GM19043 (cell line): Measurements from ENCODE around the gene STAT5B.
"Not testable (repeated sequence)": the region's sequence is repeated elsewhere in the genome, so short reads cannot be mapped to it uniquely, and the experiment has no call there.

ENCODE experiments used
- ATAC-seq: cut with Tn5 transposase; IDR thresholded peaks from one replicate; pipeline ENCODE4 v1.9.1; 2021; ENCODE audit warnings: low read depth; ENCODE audit not compliant: unreplicated experiment

The STAT5B gene

GRCh38 chr17:42241871-42242270 lies 34.3 kb downstream of the STAT5B start:
- no peak for ATAC-seq

- ATAC-seq: not testable (repeated sequence)
Measured at GRCh38 chr17:42240863-42241262, 35.3 kb downstream of the STAT5B start.

- ATAC-seq: no peak
Measured at GRCh38 chr17:42240201-42240600, 36.0 kb downstream of the STAT5B start.

GRCh38 chr17:42239576-42239975 lies 36.6 kb downstream of the STAT5B start:
- not testable (repeated sequence) for ATAC-seq

GRCh38 chr17:42236760-42237159 lies 39.4 kb downstream of the STAT5B start:
- ATAC-seq: no peak

DNA sequence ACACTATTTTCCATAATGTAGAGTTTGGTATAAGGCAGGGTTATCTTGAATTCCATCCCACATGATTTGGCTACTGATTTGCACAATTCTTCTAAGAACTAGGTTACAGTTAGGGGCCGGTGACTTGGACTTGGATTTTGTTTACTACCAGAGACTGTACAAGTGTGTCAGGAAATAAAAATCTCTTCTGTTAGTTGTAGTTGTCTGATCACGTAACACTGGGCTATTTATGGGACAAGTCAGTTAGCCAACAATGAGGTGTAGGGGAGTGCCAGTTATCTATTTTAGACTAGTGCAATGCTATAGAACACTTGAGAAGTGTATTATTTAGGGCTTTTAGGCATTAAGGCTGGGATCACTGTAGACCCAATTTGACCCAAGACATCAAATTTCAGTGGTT lies 42.2 kb downstream of the STAT5B start:
- ATAC-seq: no peak

DNA sequence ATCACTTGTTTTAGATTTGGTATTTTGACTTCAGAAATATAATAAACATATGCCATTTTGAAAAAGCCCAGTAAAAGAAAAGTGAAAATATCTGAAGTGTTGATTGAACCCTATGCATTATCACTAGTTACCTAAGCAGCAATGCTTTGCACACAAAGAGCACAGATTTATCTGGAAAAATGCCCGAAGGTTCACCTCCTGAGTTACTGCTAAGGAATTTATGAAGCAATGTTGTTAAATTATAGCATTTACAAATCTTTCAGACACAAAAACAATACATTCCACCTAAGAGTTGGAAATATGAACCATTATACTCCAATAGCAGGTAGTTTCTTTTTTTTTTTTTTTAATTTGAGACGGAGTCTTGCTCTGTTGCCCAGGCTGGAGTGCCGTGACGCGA lies 43.0 kb downstream of the STAT5B start:
- no peak for ATAC-seq

- no peak for ATAC-seq
Measured at GRCh38 chr17:42230225-42230624, 46.0 kb downstream of the STAT5B start.

- ATAC-seq: no peak
Measured at GRCh38 chr17:42227849-42228700, 48.1 kb downstream of the STAT5B start.

GRCh38 chr17:42225646-42226045 lies 50.5 kb downstream of the STAT5B start:
- ATAC-seq: no peak

DNA sequence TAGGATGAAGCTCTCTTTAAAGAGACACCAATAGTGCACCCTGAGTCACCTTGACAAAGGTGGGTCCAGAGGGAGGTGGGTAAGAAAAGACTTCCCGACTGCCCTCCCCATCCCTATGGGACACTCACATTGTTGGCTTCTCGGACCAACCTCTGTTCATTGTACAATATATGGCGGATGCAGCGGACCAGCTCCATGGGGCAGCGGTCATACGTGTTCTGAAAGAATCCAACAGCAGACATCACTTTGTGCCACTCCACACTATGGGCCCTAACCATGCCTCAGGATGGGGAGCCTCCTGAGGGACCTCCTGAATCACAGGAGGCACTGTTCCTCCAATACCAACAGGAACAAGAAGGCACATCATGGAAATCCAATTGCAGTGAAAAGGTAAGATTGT lies 51.5 kb downstream of the STAT5B start:
- no peak for ATAC-seq

- no peak for ATAC-seq
Measured at GRCh38 chr17:42221886-42222745, 54.1 kb downstream of the STAT5B start.

DNA sequence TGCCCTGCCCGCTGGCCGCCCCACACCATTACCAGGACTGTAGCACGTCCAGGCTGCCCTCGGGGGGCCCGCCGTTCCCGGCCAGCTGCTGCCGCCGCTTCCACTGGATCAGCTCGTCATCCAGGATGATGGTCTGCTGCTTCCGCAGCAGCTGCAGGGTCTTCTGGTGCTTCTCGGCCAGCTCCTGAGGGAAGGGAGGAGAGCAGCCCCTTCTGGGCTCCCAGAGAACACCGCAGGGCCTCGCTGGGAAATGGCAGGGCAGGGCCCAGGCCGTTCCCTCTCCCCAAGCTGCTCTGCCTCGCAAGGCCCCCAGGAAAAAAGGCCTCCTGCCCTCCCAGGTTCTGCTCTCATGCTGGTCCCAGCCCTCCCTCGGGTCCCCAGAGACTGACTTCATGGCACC lies 56.9 kb downstream of the STAT5B start:
- ATAC-seq: not testable (repeated sequence)

- no peak for ATAC-seq
Measured at GRCh38 chr17:42214156-42214555, 62.0 kb downstream of the STAT5B start.

DNA sequence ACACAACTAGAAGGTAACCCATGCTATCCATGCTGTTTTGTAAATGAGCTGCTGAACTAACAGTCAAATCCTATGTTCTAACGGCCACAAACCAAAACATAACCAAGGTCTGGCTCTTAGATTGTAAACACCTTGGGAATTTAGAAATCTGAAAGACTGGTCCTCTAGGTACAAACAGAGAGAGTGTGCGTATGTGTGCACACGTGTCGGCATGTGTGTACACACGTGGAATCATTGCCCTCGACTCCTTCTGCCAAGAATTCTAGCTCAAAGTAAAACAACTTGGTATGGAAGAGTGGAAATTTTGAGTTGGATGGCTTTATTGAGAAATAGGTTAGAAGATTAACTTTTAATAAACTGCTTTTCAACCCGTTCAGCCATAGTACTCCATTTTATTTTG lies 63.8 kb downstream of the STAT5B start:
- ATAC-seq: no peak

- not testable (repeated sequence) for ATAC-seq
Measured at GRCh38 chr17:42211921-42212341, 64.3 kb downstream of the STAT5B start.

DNA sequence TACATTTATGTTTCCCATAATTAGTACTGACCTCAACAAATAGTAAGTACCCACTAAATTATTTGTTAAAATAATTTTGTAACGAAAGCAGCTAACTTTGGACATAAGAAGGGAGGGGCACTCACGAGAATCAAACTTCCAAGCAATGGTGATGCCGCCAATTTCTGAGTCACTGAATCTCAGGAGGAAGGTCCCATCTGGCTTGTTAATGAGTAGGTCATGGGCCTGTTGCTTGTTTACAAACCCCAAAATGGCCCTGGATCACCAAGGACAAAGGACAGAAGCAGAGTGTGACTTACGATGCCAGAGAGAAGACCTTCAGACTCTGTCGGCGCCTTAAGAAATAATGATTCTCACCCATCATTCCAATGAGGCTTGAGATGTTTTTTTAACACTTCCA lies 66.1 kb downstream of the STAT5B start:
- ATAC-seq: no peak

DNA sequence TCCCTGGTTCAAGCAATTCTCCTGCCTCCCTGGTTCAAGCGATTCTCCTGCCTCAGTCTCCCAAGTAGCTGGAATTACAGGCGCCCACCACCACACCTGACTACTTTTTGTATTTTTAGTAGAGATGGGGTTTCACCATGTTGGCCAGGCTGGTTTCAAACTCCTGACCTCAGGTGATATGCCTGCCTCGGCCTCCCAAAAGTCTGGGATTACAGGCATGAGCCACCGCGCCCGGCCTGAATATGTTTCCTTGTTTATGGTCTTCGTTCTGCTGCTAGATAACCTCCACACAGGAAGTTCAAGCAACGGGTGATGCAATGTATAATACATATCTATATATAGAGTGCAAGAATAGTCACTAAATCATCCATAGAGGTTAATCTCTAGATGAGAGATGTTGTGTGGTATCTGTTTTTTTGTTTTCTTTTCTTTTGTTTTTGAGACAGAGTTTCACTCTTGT lies 70.0 kb downstream of the STAT5B start:
- not testable (repeated sequence) for ATAC-seq

- no peak for ATAC-seq
Measured at GRCh38 chr17:42203354-42203753, 72.8 kb downstream of the STAT5B start.

GRCh38 chr17:42202696-42203095 lies 73.5 kb downstream of the STAT5B start:
- no peak for ATAC-seq

GRCh38 chr17:42202159-42202558 lies 74.0 kb downstream of the STAT5B start:
- ATAC-seq: no peak

DNA sequence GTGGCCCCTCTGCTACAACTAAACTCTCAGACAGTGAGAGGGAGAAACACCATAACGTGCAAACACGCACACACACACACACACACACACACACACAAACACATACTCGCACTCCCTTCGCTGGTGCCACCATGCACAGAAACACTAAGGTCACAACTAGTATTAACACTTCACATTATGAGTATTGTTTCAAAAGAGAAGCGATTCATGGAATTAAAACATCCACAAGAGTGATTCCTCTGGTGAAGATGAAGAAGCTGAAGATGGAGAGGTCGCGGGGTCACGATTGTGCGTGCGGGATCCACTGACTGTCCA lies 74.8 kb downstream of the STAT5B start:
- no peak for ATAC-seq
